ENCODE results near the gene PLCH2. TPM values are rescaled to one million over a fixed set of nuclear protein-coding genes. Genes with fewer than 3 reads are reported as not detected.

PLCH2 gene
- total RNA-seq, 1 experiment from 2014 or later: not detected

- no peak for DNase-seq (ENCODE audit: low spot score)
- BruUV-seq (replicated peaks): no TSS peak
- TF ChIP-seq EZH2 (IDR thresholded peaks at IDR 0.05; ENCODE audit: borderline replicate concordance, low read depth, low read length, poor library complexity, severe bottlenecking): no peak
- no peak for TF ChIP-seq CTCF (conservative IDR thresholded peaks at IDR 0.05; ENCODE audit: low read depth, low read length)
- no peak overlapping the region for H3K4me3 ChIP-seq (ENCODE audit: low read depth, low read length, poor library complexity, severe bottlenecking)
- H3K36me3 ChIP-seq (ENCODE audit: insufficient read depth, low read length, poor library complexity, severe bottlenecking): no peaks in the 10 kb centered on the region
- CTCF ChIA-PET: no interaction called here
- peaks cover 44% of the 10 kb centered on the region for H3K27me3 ChIP-seq (replicated peaks; ENCODE audit: insufficient read depth, low read depth, low read length, poor library complexity)
- H3K9me3 ChIP-seq (ENCODE audit: low read depth, low read length, poor library complexity, severe bottlenecking): no peaks in the 10 kb centered on the region
- no peak overlapping the region for H3K27ac ChIP-seq (ENCODE audit: low read depth, low read length, poor library complexity, severe bottlenecking)
- POLR2A ChIA-PET (ENCODE audit: low non-redundant PET): no interaction called here
- peaks cover 18% of the 10 kb centered on the region for H3K4me1 ChIP-seq (ENCODE audit: insufficient read depth, low read length, poor library complexity, severe bottlenecking)
- intact Hi-C loops (cut with micrococcal nuclease; ENCODE audit: unreplicated experiment): no loop called here
Measured at GRCh38 chr1:2447276-2448097, 28.6 kb upstream of the PLCH2 start.

- Histone ChIP-seq H3K4me3 (ENCODE audit: low read depth, low read length, poor library complexity, severe bottlenecking) (no peak overlapping the region), H3K36me3 (ENCODE audit: insufficient read depth, low read length, poor library complexity, severe bottlenecking) (no peaks in the 10 kb centered on the region), H3K27me3 (replicated peaks; ENCODE audit: insufficient read depth, low read depth, low read length, poor library complexity) (peaks cover 39% of the 10 kb centered on the region), H3K4me1 (ENCODE audit: insufficient read depth, low read length, poor library complexity, severe bottlenecking) (peaks cover 16% of the 10 kb centered on the region), H3K27ac (ENCODE audit: low read depth, low read length, poor library complexity, severe bottlenecking) (no peak overlapping the region), H3K9me3 (ENCODE audit: low read depth, low read length, poor library complexity, severe bottlenecking) (no peaks in the 10 kb centered on the region)
- CTCF ChIA-PET: no interaction called here
- BruUV-seq (replicated peaks): no TSS peak
- intact Hi-C loops (cut with micrococcal nuclease; ENCODE audit: unreplicated experiment): no loop called here
- TF ChIP-seq EZH2 (IDR thresholded peaks at IDR 0.05; ENCODE audit: borderline replicate concordance, low read depth, low read length, poor library complexity, severe bottlenecking) (no peak), CTCF (conservative IDR thresholded peaks at IDR 0.05; ENCODE audit: low read depth, low read length) (no peak)
- POLR2A ChIA-PET (ENCODE audit: low non-redundant PET): no interaction called here
- no peak for DNase-seq (ENCODE audit: low spot score)
Measured at GRCh38 chr1:2448098-2448445, 28.0 kb upstream of the PLCH2 start.

- POLR2A ChIA-PET (ENCODE audit: low non-redundant PET): no interaction called here
- Histone ChIP-seq H3K36me3 (ENCODE audit: insufficient read depth, low read length, poor library complexity, severe bottlenecking) (no peaks in the 10 kb centered on the region), H3K27me3 (replicated peaks; ENCODE audit: insufficient read depth, low read depth, low read length, poor library complexity) (peaks cover 24% of the 10 kb centered on the region), H3K4me1 (ENCODE audit: insufficient read depth, low read length, poor library complexity, severe bottlenecking) (peaks cover 14% of the 10 kb centered on the region), H3K4me3 (ENCODE audit: low read depth, low read length, poor library complexity, severe bottlenecking) (no peak overlapping the region), H3K9me3 (ENCODE audit: low read depth, low read length, poor library complexity, severe bottlenecking) (no peaks in the 10 kb centered on the region), H3K27ac (ENCODE audit: low read depth, low read length, poor library complexity, severe bottlenecking) (no peak overlapping the region)
- intact Hi-C loops (cut with micrococcal nuclease; ENCODE audit: unreplicated experiment): no loop called here
- CTCF ChIA-PET: no interaction called here
- TF ChIP-seq CTCF (conservative IDR thresholded peaks at IDR 0.05; ENCODE audit: low read depth, low read length) (no peak), EZH2 (IDR thresholded peaks at IDR 0.05; ENCODE audit: borderline replicate concordance, low read depth, low read length, poor library complexity, severe bottlenecking) (no peak)
- BruUV-seq (replicated peaks): no TSS peak
- no peak for DNase-seq (ENCODE audit: low spot score)
Measured at GRCh38 chr1:2449636-2450454, 26.2 kb upstream of the PLCH2 start.

All from A673 (cell line).